GM23338 (cell line): ENCODE results near the gene RHBDF2. TPM values are rescaled to one million over a fixed set of nuclear protein-coding genes. Genes with fewer than 3 reads are reported as not detected.

ENCODE experiments used
- ATAC-seq: fragments of 200-7000 bp; cut with Tn5 transposase; 3 replicates; pipeline ENCODE4 v1.9.1; 2020
- DNase-seq: peaks from one replicate; pipeline ENCODE4 v3.0.0-alpha.2; 2015; ENCODE audit warnings: low spot score
- H2AFZ ChIP-seq: fragments of 200-600 bp; sonication (generic); 2 replicates; pipeline ENCODE4 v1.8.0; 2016; ENCODE audit warnings: antibody characterized with exemption, mild to moderate bottlenecking, moderate library complexity
- H3F3A ChIP-seq: fragments of 200-600 bp; sonication (generic); replicated peaks from 2 replicates; pipeline ENCODE4 v1.8.0; 2017; ENCODE audit warnings: antibody characterized with exemption, mixed run types, low read depth
- H3K27ac ChIP-seq: fragments of 200-600 bp; sonication (generic); 2 replicates; pipeline ENCODE4 v1.6.1; 2016; ENCODE audit warnings: low read depth
- H3K27me3 ChIP-seq: fragments of 200-600 bp; sonication (generic); 2 replicates; pipeline ENCODE4 v1.8.0; 2016; ENCODE audit warnings: mild to moderate bottlenecking, mixed run types, moderate library complexity; ENCODE audit not compliant: insufficient read depth
- H3K36me3 ChIP-seq: fragments of 200-600 bp; sonication (generic); 2 replicates; pipeline ENCODE4 v1.8.0; 2016; ENCODE audit warnings: mild to moderate bottlenecking; ENCODE audit not compliant: insufficient read depth
- H3K4me1 ChIP-seq: fragments of 200-600 bp; sonication (generic); 2 replicates; pipeline ENCODE4 v1.8.0; 2016; ENCODE audit warnings: mild to moderate bottlenecking, moderate library complexity; ENCODE audit not compliant: insufficient read depth
- H3K4me2 ChIP-seq: fragments of 200-600 bp; sonication (generic); 2 replicates; pipeline ENCODE4 v1.7.1; 2017; ENCODE audit warnings: mixed run types
- H3K4me3 ChIP-seq: fragments of 200-600 bp; sonication (generic); 2 replicates; pipeline ENCODE4 v1.6.1; 2016; ENCODE audit warnings: mixed run types
- H3K79me2 ChIP-seq: fragments of 200-600 bp; sonication (generic); replicated peaks from 2 replicates; pipeline ENCODE4 v1.8.0; 2017; ENCODE audit warnings: mild to moderate bottlenecking; ENCODE audit not compliant: insufficient read depth
- H3K9me2 ChIP-seq: fragments of 200-600 bp; sonication (generic); 2 replicates; pipeline ENCODE4 v1.8.0; 2017; ENCODE audit not compliant: insufficient read depth
- H4K20me1 ChIP-seq: fragments of 200-600 bp; sonication (generic); replicated peaks from 2 replicates; pipeline ENCODE4 v1.8.0; 2017; ENCODE audit warnings: mild to moderate bottlenecking; ENCODE audit not compliant: insufficient read depth
- H3K27ac Mint-ChIP-seq: 2 replicates; pipeline ENCODE4 v1.8.0; 2020; ENCODE audit warnings: inconsistent platforms, mild to moderate bottlenecking, moderate library complexity, mixed read lengths
- H3K27me3 Mint-ChIP-seq: 3 replicates; pipeline ENCODE4 v1.8.0; 2022; ENCODE audit warnings: low read depth, mild to moderate bottlenecking, moderate library complexity, mixed read lengths, inconsistent platforms; ENCODE audit not compliant: insufficient read depth, poor library complexity
- H3K36me3 Mint-ChIP-seq: 3 replicates; pipeline ENCODE4 v1.8.0; 2021; ENCODE audit warnings: low read depth, mild to moderate bottlenecking, inconsistent platforms, moderate library complexity, mixed read lengths
- H3K4me1 Mint-ChIP-seq: 3 replicates; pipeline ENCODE4 v1.8.0; 2020; ENCODE audit warnings: mild to moderate bottlenecking, inconsistent platforms, mixed read lengths
- H3K4me3 Mint-ChIP-seq: 3 replicates; pipeline ENCODE4 v1.8.0; 2021; ENCODE audit warnings: moderate library complexity, mild to moderate bottlenecking, inconsistent platforms, mixed read lengths
- H3K9me3 Mint-ChIP-seq: 3 replicates; pipeline ENCODE4 v1.8.0; 2020; ENCODE audit warnings: moderate library complexity, mild to moderate bottlenecking, inconsistent platforms, mixed read lengths
- polyA plus RNA-seq: library from polyadenylated mRNA; unstranded; fragments of >200 nt; fragmentation: Nextera tagmentation; extraction: Ambion mirVana; gene quantifications from 2 replicates; pipeline ENCODE4 v1.2.1, GENCODE V29; 2016
- total RNA-seq: library from RNA; depleted of rRNA; stranded (reverse); fragments of >200 nt; shearing (Covaris generic); gene quantifications from 2 replicates; pipeline ENCODE4 v1.2.3, GENCODE V29; 2014
- TF ChIP-seq, protein P1 (sequence below): IDR thresholded peaks from one replicate; pipeline ENCODE4 v1.6.1; 2018; ENCODE audit warnings: antibody characterized with exemption; ENCODE audit not compliant: unreplicated experiment
- TF ChIP-seq, protein P2 (sequence below): fragments of 250-450 bp; sonication (Bioruptor Pico); IDR thresholded peaks from 2 replicates; pipeline ENCODE4 v1.5.0; 2020; ENCODE audit warnings: mild to moderate bottlenecking, moderate library complexity

RHBDF2 gene
- total and polyA plus RNA-seq, 2 experiments from 2014 or later = 9.4 to 29.5 TPM

DNA sequence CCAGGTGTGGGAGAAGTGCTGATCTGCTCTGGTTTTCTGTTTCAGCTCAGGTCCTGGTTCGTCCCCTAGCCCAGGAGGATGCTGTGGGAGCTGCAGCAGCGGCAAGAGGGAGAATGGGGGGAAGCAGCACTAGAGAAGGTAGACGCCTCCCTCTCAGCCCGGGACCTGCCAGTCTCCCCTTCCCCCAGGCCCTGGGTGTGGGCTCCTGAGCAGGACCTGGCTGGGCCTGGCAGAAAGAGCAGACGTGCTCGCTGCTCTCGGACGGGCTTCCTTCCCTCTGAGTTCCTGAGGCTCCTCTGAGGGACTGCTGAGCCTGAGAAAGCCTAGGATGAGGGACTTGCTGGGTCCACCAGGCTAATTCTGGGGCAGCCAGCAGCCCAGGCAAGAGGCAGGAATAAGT lies 41.8 kb upstream of the RHBDF2 start:
- Mint-ChIP-seq H3K27me3 (peaks cover 41% of the 10 kb centered on the region), H3K36me3 (no peaks in the 10 kb centered on the region), H3K4me1 (peaks cover 44% of the 10 kb centered on the region), H3K27ac (no peak overlapping the region), H3K4me3 (no peak overlapping the region), H3K9me3 (no peaks in the 10 kb centered on the region; the same call in 2 of the 3 replicates)
- no peak overlapping the region for H3K27ac ChIP-seq
- H3K4me3 ChIP-seq = no peak overlapping the region
- H3K79me2 ChIP-seq = no peaks in the 10 kb centered on the region
- no peaks in the 10 kb centered on the region for H4K20me1 ChIP-seq
- H3K36me3 ChIP-seq = no peaks in the 10 kb centered on the region
- DNase-seq = peak; percentile 9
- H2AFZ ChIP-seq = no peak overlapping the region
- H3K27me3 ChIP-seq = peaks cover 21% of the 10 kb centered on the region
- no peak overlapping the region for H3K4me2 ChIP-seq
- H3F3A ChIP-seq = peaks cover 5% of the 10 kb centered on the region; the same call in 1 of the 2 replicates
- no peak for ATAC-seq
- TF ChIP-seq, protein P1, sequence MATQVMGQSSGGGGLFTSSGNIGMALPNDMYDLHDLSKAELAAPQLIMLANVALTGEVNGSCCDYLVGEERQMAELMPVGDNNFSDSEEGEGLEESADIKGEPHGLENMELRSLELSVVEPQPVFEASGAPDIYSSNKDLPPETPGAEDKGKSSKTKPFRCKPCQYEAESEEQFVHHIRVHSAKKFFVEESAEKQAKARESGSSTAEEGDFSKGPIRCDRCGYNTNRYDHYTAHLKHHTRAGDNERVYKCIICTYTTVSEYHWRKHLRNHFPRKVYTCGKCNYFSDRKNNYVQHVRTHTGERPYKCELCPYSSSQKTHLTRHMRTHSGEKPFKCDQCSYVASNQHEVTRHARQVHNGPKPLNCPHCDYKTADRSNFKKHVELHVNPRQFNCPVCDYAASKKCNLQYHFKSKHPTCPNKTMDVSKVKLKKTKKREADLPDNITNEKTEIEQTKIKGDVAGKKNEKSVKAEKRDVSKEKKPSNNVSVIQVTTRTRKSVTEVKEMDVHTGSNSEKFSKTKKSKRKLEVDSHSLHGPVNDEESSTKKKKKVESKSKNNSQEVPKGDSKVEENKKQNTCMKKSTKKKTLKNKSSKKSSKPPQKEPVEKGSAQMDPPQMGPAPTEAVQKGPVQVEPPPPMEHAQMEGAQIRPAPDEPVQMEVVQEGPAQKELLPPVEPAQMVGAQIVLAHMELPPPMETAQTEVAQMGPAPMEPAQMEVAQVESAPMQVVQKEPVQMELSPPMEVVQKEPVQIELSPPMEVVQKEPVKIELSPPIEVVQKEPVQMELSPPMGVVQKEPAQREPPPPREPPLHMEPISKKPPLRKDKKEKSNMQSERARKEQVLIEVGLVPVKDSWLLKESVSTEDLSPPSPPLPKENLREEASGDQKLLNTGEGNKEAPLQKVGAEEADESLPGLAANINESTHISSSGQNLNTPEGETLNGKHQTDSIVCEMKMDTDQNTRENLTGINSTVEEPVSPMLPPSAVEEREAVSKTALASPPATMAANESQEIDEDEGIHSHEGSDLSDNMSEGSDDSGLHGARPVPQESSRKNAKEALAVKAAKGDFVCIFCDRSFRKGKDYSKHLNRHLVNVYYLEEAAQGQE = no peak
- TF ChIP-seq, protein P2, sequence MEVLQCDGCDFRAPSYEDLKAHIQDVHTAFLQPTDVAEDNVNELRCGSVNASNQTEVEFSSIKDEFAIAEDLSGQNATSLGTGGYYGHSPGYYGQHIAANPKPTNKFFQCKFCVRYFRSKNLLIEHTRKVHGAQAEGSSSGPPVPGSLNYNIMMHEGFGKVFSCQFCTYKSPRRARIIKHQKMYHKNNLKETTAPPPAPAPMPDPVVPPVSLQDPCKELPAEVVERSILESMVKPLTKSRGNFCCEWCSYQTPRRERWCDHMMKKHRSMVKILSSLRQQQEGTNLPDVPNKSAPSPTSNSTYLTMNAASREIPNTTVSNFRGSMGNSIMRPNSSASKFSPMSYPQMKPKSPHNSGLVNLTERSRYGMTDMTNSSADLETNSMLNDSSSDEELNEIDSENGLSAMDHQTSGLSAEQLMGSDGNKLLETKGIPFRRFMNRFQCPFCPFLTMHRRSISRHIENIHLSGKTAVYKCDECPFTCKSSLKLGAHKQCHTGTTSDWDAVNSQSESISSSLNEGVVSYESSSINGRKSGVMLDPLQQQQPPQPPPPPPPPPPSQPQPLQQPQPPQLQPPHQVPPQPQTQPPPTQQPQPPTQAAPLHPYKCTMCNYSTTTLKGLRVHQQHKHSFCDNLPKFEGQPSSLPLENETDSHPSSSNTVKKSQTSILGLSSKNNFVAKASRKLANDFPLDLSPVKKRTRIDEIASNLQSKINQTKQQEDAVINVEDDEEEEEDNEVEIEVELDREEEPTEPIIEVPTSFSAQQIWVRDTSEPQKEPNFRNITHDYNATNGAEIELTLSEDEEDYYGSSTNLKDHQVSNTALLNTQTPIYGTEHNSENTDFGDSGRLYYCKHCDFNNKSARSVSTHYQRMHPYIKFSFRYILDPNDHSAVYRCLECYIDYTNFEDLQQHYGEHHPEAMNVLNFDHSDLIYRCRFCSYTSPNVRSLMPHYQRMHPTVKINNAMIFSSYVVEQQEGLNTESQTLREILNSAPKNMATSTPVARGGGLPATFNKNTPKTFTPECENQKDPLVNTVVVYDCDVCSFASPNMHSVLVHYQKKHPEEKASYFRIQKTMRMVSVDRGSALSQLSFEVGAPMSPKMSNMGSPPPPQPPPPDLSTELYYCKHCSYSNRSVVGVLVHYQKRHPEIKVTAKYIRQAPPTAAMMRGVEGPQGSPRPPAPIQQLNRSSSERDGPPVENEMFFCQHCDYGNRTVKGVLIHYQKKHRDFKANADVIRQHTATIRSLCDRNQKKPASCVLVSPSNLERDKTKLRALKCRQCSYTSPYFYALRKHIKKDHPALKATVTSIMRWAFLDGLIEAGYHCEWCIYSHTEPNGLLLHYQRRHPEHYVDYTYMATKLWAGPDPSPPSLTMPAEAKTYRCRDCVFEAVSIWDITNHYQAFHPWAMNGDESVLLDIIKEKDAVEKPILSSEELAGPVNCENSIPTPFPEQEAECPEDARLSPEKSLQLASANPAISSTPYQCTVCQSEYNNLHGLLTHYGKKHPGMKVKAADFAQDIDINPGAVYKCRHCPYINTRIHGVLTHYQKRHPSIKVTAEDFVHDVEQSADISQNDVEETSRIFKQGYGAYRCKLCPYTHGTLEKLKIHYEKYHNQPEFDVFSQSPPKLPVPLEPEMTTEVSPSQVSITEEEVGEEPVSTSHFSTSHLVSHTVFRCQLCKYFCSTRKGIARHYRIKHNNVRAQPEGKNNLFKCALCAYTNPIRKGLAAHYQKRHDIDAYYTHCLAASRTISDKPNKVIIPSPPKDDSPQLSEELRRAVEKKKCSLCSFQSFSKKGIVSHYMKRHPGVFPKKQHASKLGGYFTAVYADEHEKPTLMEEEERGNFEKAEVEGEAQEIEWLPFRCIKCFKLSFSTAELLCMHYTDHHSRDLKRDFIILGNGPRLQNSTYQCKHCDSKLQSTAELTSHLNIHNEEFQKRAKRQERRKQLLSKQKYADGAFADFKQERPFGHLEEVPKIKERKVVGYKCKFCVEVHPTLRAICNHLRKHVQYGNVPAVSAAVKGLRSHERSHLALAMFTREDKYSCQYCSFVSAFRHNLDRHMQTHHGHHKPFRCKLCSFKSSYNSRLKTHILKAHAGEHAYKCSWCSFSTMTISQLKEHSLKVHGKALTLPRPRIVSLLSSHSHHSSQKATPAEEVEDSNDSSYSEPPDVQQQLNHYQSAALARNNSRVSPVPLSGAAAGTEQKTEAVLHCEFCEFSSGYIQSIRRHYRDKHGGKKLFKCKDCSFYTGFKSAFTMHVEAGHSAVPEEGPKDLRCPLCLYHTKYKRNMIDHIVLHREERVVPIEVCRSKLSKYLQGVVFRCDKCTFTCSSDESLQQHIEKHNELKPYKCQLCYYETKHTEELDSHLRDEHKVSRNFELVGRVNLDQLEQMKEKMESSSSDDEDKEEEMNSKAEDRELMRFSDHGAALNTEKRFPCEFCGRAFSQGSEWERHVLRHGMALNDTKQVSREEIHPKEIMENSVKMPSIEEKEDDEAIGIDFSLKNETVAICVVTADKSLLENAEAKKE = no peak
- no peaks in the 10 kb centered on the region for H3K9me2 ChIP-seq
- peaks cover 22% of the 10 kb centered on the region for H3K4me1 ChIP-seq
